WTC11 (cell line): ENCODE data around the gene RHOB. TPM values are rescaled to one million over a fixed set of nuclear protein-coding genes. Genes with fewer than 3 reads are reported as not detected.

Source experiments
- ATAC-seq: fragments of 200-7000 bp; cut with Tn5 transposase; 2 replicates; pipeline ENCODE4 v1.10.0; 2021; ENCODE audit warnings: mild to moderate bottlenecking, moderate library complexity
- CTCF ChIA-PET: fragments of 300-600 bp; sonication (Branson Sonifier 250); formaldehyde crosslinking; loops from one replicate; lab custom pipeline; 2021; ENCODE audit warnings: antibody characterized with exemption; lab: Charles Lee
- POLR2A ChIA-PET: fragments of 350-600 bp; sonication (Branson Sonifier 250); formaldehyde crosslinking; loops from one replicate; lab custom pipeline; 2021; ENCODE audit warnings: antibody characterized with exemption; lab: Charles Lee
- DNase-seq: peaks from one replicate; pipeline ENCODE4 v3.0.0; 2021; ENCODE audit warnings: low spot score
- H3K27ac Mint-ChIP-seq: 2 replicates; pipeline ENCODE4 v1.8.0; 2021; ENCODE audit warnings: mixed read lengths
- H3K27me3 Mint-ChIP-seq: 2 replicates; pipeline ENCODE4 v1.8.0; 2021; ENCODE audit warnings: low read depth, mild to moderate bottlenecking, moderate library complexity, mixed read lengths
- H3K36me3 Mint-ChIP-seq: 2 replicates; pipeline ENCODE4 v1.8.0; 2021; ENCODE audit warnings: mixed read lengths
- H3K4me1 Mint-ChIP-seq: 2 replicates; pipeline ENCODE4 v1.8.0; 2022; ENCODE audit warnings: mixed read lengths
- H3K4me3 Mint-ChIP-seq: 2 replicates; pipeline ENCODE4 v1.8.0; 2021; ENCODE audit warnings: mild to moderate bottlenecking, moderate library complexity, mixed read lengths
- H3K9me3 Mint-ChIP-seq: 2 replicates; pipeline ENCODE4 v1.8.0; 2021; ENCODE audit warnings: mixed read lengths
- AR ChIP-seq: fragments of 250-450 bp; sonication (Bioruptor Pico); IDR thresholded peaks from 2 replicates; pipeline ENCODE4 v1.9.0; 2021; ENCODE audit warnings: mild to moderate bottlenecking
- ESRRA ChIP-seq: sonication (generic); formaldehyde crosslinking; IDR thresholded peaks from 2 replicates; pipeline ENCODE4 v1.8.1; 2022; ENCODE audit warnings: mild to moderate bottlenecking, missing genetic modification reagents, borderline replicate concordance
- FOXP4 ChIP-seq: sonication (generic); formaldehyde crosslinking; IDR thresholded peaks from 2 replicates; pipeline ENCODE4 v1.8.0; 2022; ENCODE audit warnings: mild to moderate bottlenecking, missing genetic modification reagents
- GTF2I ChIP-seq: fragments of 250-450 bp; sonication (Bioruptor Pico); conservative IDR thresholded peaks from 2 replicates; pipeline ENCODE4 v1.4.0; 2021; ENCODE audit warnings: mild to moderate bottlenecking
- HMGA2 ChIP-seq: fragments of 250-450 bp; sonication (Bioruptor Pico); IDR thresholded peaks from 2 replicates; pipeline ENCODE4 v1.4.0; 2021; ENCODE audit warnings: mild to moderate bottlenecking, moderate library complexity
- IRF2 ChIP-seq: sonication (generic); formaldehyde crosslinking; IDR thresholded peaks from 2 replicates; pipeline ENCODE4 v1.8.0; 2022; ENCODE audit warnings: low read depth, missing genetic modification reagents, borderline replicate concordance
- KAT7 ChIP-seq: sonication (generic); formaldehyde crosslinking; IDR thresholded peaks from 2 replicates; pipeline ENCODE4 v1.8.1; 2023; ENCODE audit warnings: missing genetic modification reagents, mild to moderate bottlenecking, borderline replicate concordance
- NFYB ChIP-seq: sonication (generic); formaldehyde crosslinking; conservative IDR thresholded peaks from 2 replicates; pipeline ENCODE4 v1.8.0; 2022; ENCODE audit warnings: low read depth, missing genetic modification reagents
- PRDM15 ChIP-seq: sonication (generic); formaldehyde crosslinking; IDR thresholded peaks from 2 replicates; pipeline ENCODE4 v1.8.0; 2022; ENCODE audit warnings: missing genetic modification reagents
- SMAD4 ChIP-seq: sonication (generic); formaldehyde crosslinking; IDR thresholded peaks from 2 replicates; pipeline ENCODE4 v1.8.0; 2022; ENCODE audit warnings: mild to moderate bottlenecking, missing genetic modification reagents
- TEAD4 ChIP-seq: sonication (generic); formaldehyde crosslinking; IDR thresholded peaks from 2 replicates; pipeline ENCODE4 v1.8.0; 2022; ENCODE audit warnings: mild to moderate bottlenecking, missing genetic modification reagents
- USF2 ChIP-seq: sonication (generic); formaldehyde crosslinking; IDR thresholded peaks from 2 replicates; pipeline ENCODE4 v1.8.1; 2023; ENCODE audit warnings: mild to moderate bottlenecking, missing genetic modification reagents, moderate library complexity
- ZMAT4 ChIP-seq: fragments of 250-450 bp; sonication (Bioruptor Pico); IDR thresholded peaks from 2 replicates; pipeline ENCODE4 v1.9.0; 2021; ENCODE audit warnings: mild to moderate bottlenecking
- ZNF416 ChIP-seq: fragments of 250-450 bp; sonication (Bioruptor Pico); IDR thresholded peaks from 2 replicates; pipeline ENCODE4 v1.9.0; 2021; ENCODE audit warnings: mild to moderate bottlenecking, inconsistent platforms
- ZNF425 ChIP-seq: fragments of 250-450 bp; sonication (Bioruptor Pico); conservative IDR thresholded peaks from 2 replicates; pipeline ENCODE4 v1.9.0; 2021; ENCODE audit warnings: mild to moderate bottlenecking
- ZNF512 ChIP-seq: sonication (generic); formaldehyde crosslinking; IDR thresholded peaks from 2 replicates; pipeline ENCODE4 v1.8.1; 2022; ENCODE audit warnings: missing genetic modification reagents, borderline replicate concordance
- ZNF671 ChIP-seq: fragments of 250-450 bp; sonication (Bioruptor Pico); IDR thresholded peaks from 2 replicates; pipeline ENCODE4 v1.8.0; 2021; ENCODE audit warnings: mild to moderate bottlenecking
- total RNA-seq: library from RNA; stranded (reverse); gene quantifications from 3 replicates; pipeline ENCODE4 v1.2.3, GENCODE V29; 2021

Gene RHOB
- total RNA-seq, 1 experiment from 2014 or later = 20.4 TPM

- TF ChIP-seq ZNF512 (CRISPR knock-in tag) (no peak), GTF2I (CRISPR knock-in tag) (no peak), ZMAT4 (CRISPR knock-in tag) (no peak), FOXP4 (CRISPR knock-in tag) (no peak), NFYB (CRISPR knock-in tag) (no peak), HMGA2 (CRISPR knock-in tag) (no peak), ESRRA (CRISPR knock-in tag) (no peak), PRDM15 (CRISPR knock-in tag) (no peak)
These were observed 40.1 kb downstream of the RHOB start (continued) for GRCh38 chr2:20487030-20487391.

GRCh38 chr2:20487392-20488174, 40.7 kb downstream of the RHOB start:
- POLR2A ChIA-PET = no interaction called here
- TF ChIP-seq SMAD4 (CRISPR knock-in tag) (no peak), IRF2 (CRISPR knock-in tag) (no peak), USF2 (CRISPR knock-in tag) (0 out of 2 replicates have a peak, but pooled peaks have one; percentile 13)
- Mint-ChIP-seq H3K4me1 (peaks cover 28% of the 10 kb centered on the region), H3K27me3 (peaks cover 24% of the 10 kb centered on the region), H3K4me3 (no peak overlapping the region), H3K27ac (no peak overlapping the region; the same call in 1 of the 2 replicates), H3K36me3 (no peaks in the 10 kb centered on the region), H3K9me3 (no peaks in the 10 kb centered on the region)
- CTCF ChIA-PET = no interaction called here
- DNase-seq (peak; percentile 25), ATAC-seq (peak; percentile 79)

- H3K4me1 Mint-ChIP-seq = peaks cover 28% of the 10 kb centered on the region
- no peaks in the 10 kb centered on the region for H3K9me3 Mint-ChIP-seq
- ATAC-seq = peak; percentile 9; the same call in 1 of the 2 replicates
- POLR2A ChIA-PET = no interaction called here
- no peak overlapping the region for H3K4me3 Mint-ChIP-seq
- CTCF ChIA-PET = no interaction called here
- no peak for DNase-seq
- no peaks in the 10 kb centered on the region for H3K36me3 Mint-ChIP-seq
- H3K27me3 Mint-ChIP-seq = peaks cover 24% of the 10 kb centered on the region
- no peak overlapping the region for H3K27ac Mint-ChIP-seq
- TF ChIP-seq AR (CRISPR knock-in tag) (no peak), IRF2 (CRISPR knock-in tag) (no peak), KAT7 (no peak), ZNF671 (CRISPR knock-in tag) (no peak), ZNF425 (CRISPR knock-in tag) (no peak), TEAD4 (CRISPR knock-in tag) (no peak), USF2 (CRISPR knock-in tag) (no peak), ZNF416 (CRISPR knock-in tag) (no peak)
These were observed 41.3 kb downstream of the RHOB start for GRCh38 chr2:20488201-20488641.
